NCI-H2196 treated with DMSO at 0.1 percent for 48 hours (cell line): Measurements from ENCODE around the gene PTGFRN.
A peak's percentile ranks its signal among the peaks of the same experiment; 100 is the strongest.

Experiments used
- DNase-seq: peaks from one replicate; lab custom pipeline; 2025; ENCODE audit not compliant: unreplicated experiment; lab: John Stamatoyannopoulos, UW

The PTGFRN gene

GRCh38 chr1:116941670-116942069 is 32.0 kb downstream of the PTGFRN start:
- no peak for DNase-seq

- DNase-seq = no peak
Measured at GRCh38 chr1:116942344-116942743, 32.6 kb downstream of the PTGFRN start.

GRCh38 chr1:116943438-116943837 is 33.7 kb downstream of the PTGFRN start:
- DNase-seq = no peak

- no peak for DNase-seq
Measured at GRCh38 chr1:116944613-116945012, 34.9 kb downstream of the PTGFRN start.

- no peak for DNase-seq
Measured at GRCh38 chr1:116945421-116945820, 35.7 kb downstream of the PTGFRN start.

- DNase-seq = no peak
Measured at GRCh38 chr1:116945996-116946395, 36.3 kb downstream of the PTGFRN start.

- no peak for DNase-seq
Measured at GRCh38 chr1:116947092-116947860, 37.6 kb downstream of the PTGFRN start.

- no peak for DNase-seq
Measured at GRCh38 chr1:116948046-116948445, 38.3 kb downstream of the PTGFRN start.

- no peak for DNase-seq
Measured at GRCh38 chr1:116948642-116949041, 38.9 kb downstream of the PTGFRN start.

- no peak for DNase-seq
Measured at GRCh38 chr1:116949213-116949985, 39.7 kb downstream of the PTGFRN start.

- no peak for DNase-seq
Measured at GRCh38 chr1:116950517-116951199, 40.9 kb downstream of the PTGFRN start.

- DNase-seq = no peak
Measured at GRCh38 chr1:116951200-116951935, 41.7 kb downstream of the PTGFRN start.

GRCh38 chr1:116952738-116953275 is 43.1 kb downstream of the PTGFRN start:
- no peak for DNase-seq

- no peak for DNase-seq
Measured at GRCh38 chr1:116954440-116954839, 44.7 kb downstream of the PTGFRN start.

GRCh38 chr1:116956378-116956777 is 46.7 kb downstream of the PTGFRN start:
- peak; percentile 15 for DNase-seq

GRCh38 chr1:116957646-116958045 is 47.9 kb downstream of the PTGFRN start:
- DNase-seq = no peak

- no peak for DNase-seq
Measured at GRCh38 chr1:116958110-116958509, 48.4 kb downstream of the PTGFRN start.

GRCh38 chr1:116958977-116959376 is 49.3 kb downstream of the PTGFRN start:
- no peak for DNase-seq

- DNase-seq = no peak
Measured at GRCh38 chr1:116961606-116962005, 51.9 kb downstream of the PTGFRN start.

GRCh38 chr1:116962987-116963639 is 53.4 kb downstream of the PTGFRN start:
- DNase-seq = no peak
